H1 (cell line): ENCODE measurements around the gene RPRD2. TPM values are rescaled to one million over a fixed set of nuclear protein-coding genes. Genes with fewer than 3 reads are reported as not detected.

Experiments used
- CTCF ChIA-PET: fragments of 300-600 bp; sonication (Branson Sonifier 250); formaldehyde crosslinking; loops from one replicate; lab custom pipeline; 2021; ENCODE audit not compliant: partially characterized antibody; lab: Charles Lee
- POLR2A ChIA-PET: fragments of 300-600 bp; sonication (Branson Sonifier 250); formaldehyde crosslinking; loops from one replicate; lab custom pipeline; 2021; ENCODE audit warnings: inconsistent platforms; ENCODE audit not compliant: partially characterized antibody; lab: Charles Lee
- DNase-seq, 2 experiments: peaks; one replicate each; pipeline versions ENCODE4 v3.0.0 to v3.0.0-alpha.2; 2010 to 2022; ENCODE audit warnings: low spot score in 2 of 2, low read depth in 1 of 2, mixed read lengths in 1 of 2
- FAIRE-seq: peaks from 2 replicates; lab custom pipeline; 2011; peaks lifted over from hg19 to GRCh38; lab: Jason Lieb, UNC
- H2AFZ ChIP-seq: 2 replicates; pipeline ENCODE4 v1.8.1; 2012; ENCODE audit warnings: low read length, inconsistent platforms
- H2AK5ac ChIP-seq: 2 replicates; pipeline ENCODE4 v1.6.1; 2013; ENCODE audit warnings: low read depth, low read length
- H2BK120ac ChIP-seq: replicated peaks from 2 replicates; pipeline ENCODE3; 2013; ENCODE audit warnings: low read depth, low read length, inconsistent platforms
- H2BK12ac ChIP-seq: 2 replicates; pipeline ENCODE4 v1.6.1; 2013; ENCODE audit warnings: low read depth, low read length
- H2BK15ac ChIP-seq: 2 replicates; pipeline ENCODE4 v1.6.1; 2013; ENCODE audit warnings: low read length
- H2BK20ac ChIP-seq: 2 replicates; pipeline ENCODE4 v1.6.1; 2013; ENCODE audit warnings: low read length
- H2BK5ac ChIP-seq: 2 replicates; pipeline ENCODE4 v1.6.1; 2013; ENCODE audit warnings: low read depth, low read length
- H3K14ac ChIP-seq: 2 replicates; pipeline ENCODE4 v1.6.1; 2013; ENCODE audit warnings: inconsistent platforms; ENCODE audit not compliant: insufficient read length
- H3K18ac ChIP-seq: 2 replicates; pipeline ENCODE4 v1.6.1; 2013; ENCODE audit warnings: low read length; ENCODE audit errors: extremely low read depth
- H3K23ac ChIP-seq: 2 replicates; pipeline ENCODE4 v1.6.1; 2013; ENCODE audit warnings: inconsistent platforms; ENCODE audit not compliant: insufficient read length
- H3K23me2 ChIP-seq: 2 replicates; pipeline ENCODE4 v1.6.1; 2013; ENCODE audit warnings: low read depth, low read length
- H3K27ac ChIP-seq: 2 replicates; pipeline ENCODE4 v1.6.1; 2011; ENCODE audit warnings: low read depth, low read length, inconsistent platforms
- H3K27me3 ChIP-seq, 4 experiments: replicated peaks in 1 of 4; 1 replicate in 1 of 4; 2 replicates in 3 of 4; pipeline versions ENCODE4 v1.6.1 to v1.8.1; 2011 to 2013; ENCODE audit warnings: low read length in 3 of 4, mild to moderate bottlenecking in 3 of 4, inconsistent platforms in 2 of 4, mixed read lengths in 2 of 4, moderate library complexity in 1 of 4; ENCODE audit not compliant: control insufficient read depth in 3 of 4, insufficient read depth in 3 of 4; ENCODE audit errors: extremely low read depth in 1 of 4
- H3K36me3 ChIP-seq, 4 experiments: 2 replicates each; pipeline versions ENCODE4 v1.6.1 to v1.8.1; 2011 to 2013; ENCODE audit warnings: mild to moderate bottlenecking in 4 of 4, low read length in 3 of 4, moderate library complexity in 2 of 4, control low read depth in 1 of 4, inconsistent platforms in 1 of 4; ENCODE audit not compliant: insufficient read depth in 4 of 4, control insufficient read depth in 2 of 4
- H3K4ac ChIP-seq: replicated peaks from 2 replicates; pipeline ENCODE3; 2013; ENCODE audit warnings: low read length, low read depth, mixed read lengths, inconsistent platforms; ENCODE audit not compliant: insufficient read length
- H3K4me1 ChIP-seq, 4 experiments: replicated peaks in 1 of 4; 1 replicate in 1 of 4; 2 replicates in 3 of 4; pipeline versions ENCODE4 v1.6.1 to v1.8.1; 2011 to 2013; ENCODE audit warnings: low read length in 3 of 4, inconsistent platforms in 2 of 4, mixed read lengths in 1 of 4; ENCODE audit not compliant: insufficient read depth in 4 of 4, control insufficient read depth in 3 of 4
- H3K4me2 ChIP-seq, 2 experiments: 2 replicates each; pipeline versions ENCODE4 v1.6.1 to v1.8.1; 2011 to 2013; ENCODE audit warnings: low read depth in 2 of 2, low read length in 2 of 2, control low read depth in 1 of 2, inconsistent platforms in 1 of 2, mild to moderate bottlenecking in 1 of 2; ENCODE audit not compliant: insufficient read depth in 1 of 2
- H3K4me3 ChIP-seq, 4 experiments: fragments of 200-600, 300-600 bp in 1 of 4; sonication (generic), shearing (Covaris generic), sonication (Bioruptor Twin) in 1 of 4; 2 replicates each; pipeline versions ENCODE4 v1.5.1 to v1.8.1; 2011 to 2016; ENCODE audit warnings: low read length in 4 of 4, low read depth in 3 of 4, control low read depth in 2 of 4, inconsistent platforms in 2 of 4, mild to moderate bottlenecking in 2 of 4, mixed read lengths in 1 of 4, moderate library complexity in 1 of 4; ENCODE audit not compliant: insufficient read depth in 2 of 4; ENCODE audit errors: extremely low read depth in 1 of 4
- H3K56ac ChIP-seq: replicated peaks from 2 replicates; pipeline ENCODE3; 2013; ENCODE audit warnings: low read depth, mild to moderate bottlenecking, mixed read lengths, low read length, inconsistent platforms; ENCODE audit not compliant: insufficient read length
- H3K79me1 ChIP-seq: 2 replicates; pipeline ENCODE4 v1.6.1; 2013; ENCODE audit warnings: low read depth, low read length, control low read depth
- H3K79me2 ChIP-seq, 2 experiments: 2 replicates each; pipeline versions ENCODE4 v1.6.1 to v1.8.1; 2012 to 2013; ENCODE audit warnings: low read length in 2 of 2, mild to moderate bottlenecking in 2 of 2, inconsistent platforms in 1 of 2; ENCODE audit not compliant: insufficient read depth in 2 of 2, control insufficient read depth in 1 of 2
- H3K9ac ChIP-seq, 4 experiments: replicated peaks in 1 of 4; 1 replicate in 1 of 4; 2 replicates in 3 of 4; pipeline versions ENCODE4 v1.6.1 to v1.8.1; 2011 to 2013; ENCODE audit warnings: low read depth in 3 of 4, low read length in 3 of 4, control low read depth in 2 of 4, mild to moderate bottlenecking in 2 of 4, moderate library complexity in 2 of 4, inconsistent platforms in 1 of 4; ENCODE audit errors: extremely low read depth in 1 of 4
- H3K9me3 ChIP-seq, 2 experiments: 2 replicates each; pipeline versions ENCODE4 v1.6.1 to v1.8.1; 2012 to 2013; ENCODE audit warnings: mild to moderate bottlenecking in 2 of 2, moderate library complexity in 2 of 2, control low read depth in 1 of 2, inconsistent platforms in 1 of 2, low read depth in 1 of 2, low read length in 1 of 2, mixed read lengths in 1 of 2; ENCODE audit not compliant: insufficient read depth in 2 of 2
- H4K20me1 ChIP-seq, 2 experiments: replicated peaks in 1 of 2; 2 replicates each; pipeline versions ENCODE3 to v1.8.1; 2011 to 2013; ENCODE audit warnings: inconsistent platforms in 2 of 2, low read length in 2 of 2, mild to moderate bottlenecking in 1 of 2; ENCODE audit not compliant: insufficient read depth in 2 of 2, control insufficient read depth in 1 of 2
- H4K5ac ChIP-seq: 2 replicates; pipeline ENCODE4 v1.6.1; 2013; ENCODE audit warnings: low read length, low read depth, mixed read lengths, inconsistent platforms; ENCODE audit not compliant: insufficient read length
- H4K8ac ChIP-seq: 2 replicates; pipeline ENCODE4 v1.8.0; 2013; ENCODE audit warnings: mild to moderate bottlenecking, moderate library complexity, low read length, inconsistent platforms; ENCODE audit not compliant: insufficient read depth; ENCODE audit errors: extremely low read depth
- H4K91ac ChIP-seq: replicated peaks from 2 replicates; pipeline ENCODE3; 2013; ENCODE audit warnings: low read length, mixed read lengths, inconsistent platforms; ENCODE audit not compliant: insufficient read length
- ATF3 ChIP-seq: IDR thresholded peaks from 2 replicates; pipeline ENCODE4 v1.6.1; 2011; ENCODE audit warnings: low read depth, mild to moderate bottlenecking, low read length; ENCODE audit not compliant: insufficient read depth
- CHD2 ChIP-seq: IDR thresholded peaks from 2 replicates; pipeline ENCODE4 v1.6.1; 2012; ENCODE audit warnings: low read length, improper control_type of control experiment
- EP300 ChIP-seq, 2 experiments: IDR thresholded peaks; 1 replicate in 1 of 2; 2 replicates in 1 of 2; pipeline ENCODE4 v1.6.1; 2011 to 2012; ENCODE audit warnings: low read depth in 2 of 2, low read length in 2 of 2, mild to moderate bottlenecking in 2 of 2, borderline replicate concordance in 1 of 2, inconsistent platforms in 1 of 2, moderate library complexity in 1 of 2
- EZH2 ChIP-seq: fragments of 200-600 bp; sonication (generic); IDR thresholded peaks from 2 replicates; pipeline ENCODE4 v1.7.1; 2012; ENCODE audit warnings: low read depth, mild to moderate bottlenecking, moderate library complexity, low read length, inconsistent platforms; ENCODE audit not compliant: severe bottlenecking
- GTF2F1 ChIP-seq: IDR thresholded peaks from 2 replicates; pipeline ENCODE4 v1.6.1; 2012; ENCODE audit warnings: low read depth, low read length, improper control_type of control experiment, borderline replicate concordance
- HDAC6 ChIP-seq: IDR thresholded peaks from one replicate; pipeline ENCODE4 v1.7.1; 2012; ENCODE audit warnings: low read depth, mild to moderate bottlenecking, inconsistent platforms, low read length, moderate library complexity
- JUN ChIP-seq: IDR thresholded peaks from 2 replicates; pipeline ENCODE4 v1.6.1; 2011; ENCODE audit warnings: low read depth, mild to moderate bottlenecking, improper control_type of control experiment, low read length
- MAFK ChIP-seq: IDR thresholded peaks from 2 replicates; pipeline ENCODE4 v1.6.1; 2012; ENCODE audit warnings: low read depth, mild to moderate bottlenecking, improper control_type of control experiment, low read length
- MAX ChIP-seq: IDR thresholded peaks from 2 replicates; pipeline ENCODE4 v1.6.1; 2012; ENCODE audit warnings: inconsistent platforms
- RFX5 ChIP-seq: IDR thresholded peaks from 2 replicates; pipeline ENCODE4 v1.6.1; 2011; ENCODE audit warnings: low read depth, low read length, improper control_type of control experiment, borderline replicate concordance
- SAP30 ChIP-seq: fragments of 300-600 bp; sonication (generic); IDR thresholded peaks from 2 replicates; pipeline ENCODE4 v1.7.1; 2012; ENCODE audit warnings: low read length, moderate library complexity, mild to moderate bottlenecking, inconsistent platforms; ENCODE audit not compliant: insufficient read depth, insufficient replicate concordance
- SIRT6 ChIP-seq: IDR thresholded peaks from one replicate; pipeline ENCODE4 v1.7.1; 2012; ENCODE audit warnings: low read length, inconsistent platforms
- TAF7 ChIP-seq: optimal IDR thresholded peaks from 2 replicates; pipeline ENCODE3; 2011; ENCODE audit warnings: low read depth, mild to moderate bottlenecking, inconsistent platforms, low read length, moderate library complexity, borderline replicate concordance
- YY1 ChIP-seq: IDR thresholded peaks from 2 replicates; pipeline ENCODE4 v1.6.1; 2011; ENCODE audit warnings: low read depth, mild to moderate bottlenecking, low read length
- WGBS, 2 experiments: shearing (Covaris generic) in 1 of 2; methylation state at CpG; one replicate each; pipeline versions ENCODE4 v1.1.6 to v1.1.7; 2013 to 2015; ENCODE audit warnings: low lambda C conversion rate in 2 of 2, mixed read lengths in 2 of 2, inconsistent platforms in 1 of 2, low coverage in 1 of 2, missing lambda C conversion rate in 1 of 2; ENCODE audit not compliant: insufficient replicate concordance in 2 of 2, insufficient coverage in 1 of 2, insufficient read length in 1 of 2; ENCODE audit errors: extremely low coverage in 1 of 2, missing lambda C conversion rate in 1 of 2; 5-methylcytosine and 5-hydroxymethylcytosine counted together
- polyA plus RNA-seq, 7 experiments: library from polyadenylated mRNA; depleted of rRNA in 3 of 7; stranded (reverse) in 5 of 7; unstranded in 2 of 7; fragments of >200 nt in 5 of 7; fragments of 200-250 nt in 2 of 7; gene quantifications; 1 replicate in 5 of 7; 2 replicates in 1 of 7; 4 replicates in 1 of 7; pipeline versions ENCODE4 v1.2.1 to v1.2.3, GENCODE V29; 2011 to 2013; ENCODE audit warnings: missing spikeins in 2 of 7, mixed read lengths in 2 of 7
- total RNA-seq: library from RNA; stranded (reverse); fragmentation: NEBNext Ultra II Directional; extraction: Animal tissue kit (Norgen Biotek cat#: 25700); gene quantifications from 2 replicates; pipeline ENCODE4 v1.2.1, GENCODE V29; 2021

The RPRD2 gene
- total and polyA plus RNA-seq, 2 of the 8 experiments (the other 6 are each of a cell fraction or from before 2014, with no cell fraction given): 14.4 to 32.4 TPM

GRCh38 chr1:150404465-150404864 lies 40.5 kb downstream of the RPRD2 start:
- FAIRE-seq: no peak
- H3K4me3 ChIP-seq: no peak overlapping the region
- TF ChIP-seq MAFK (no peak), SIRT6 (no peak), ATF3 (no peak), GTF2F1 (no peak), SAP30 (no peak), CHD2 (no peak), JUN (no peak), TAF7 (no peak), RFX5 (no peak), HDAC6 (no peak), EP300 (IDR thresholded peaks at IDR 0.05; ENCODE audit: borderline replicate concordance in 1 of 2, low read depth in 2 of 2, low read length in 2 of 2) (no peak), EZH2 (no peak), YY1 (no peak), MAX (no peak)

More at GRCh38 chr1:150404465-150404864, 40.5 kb downstream of the RPRD2 start:
- CTCF ChIA-PET: no interaction called here
- Histone ChIP-seq H2BK20ac (no peak overlapping the region), H4K91ac (no peak overlapping the region), H3K4ac (no peak overlapping the region), H2BK5ac (no peak overlapping the region), H3K56ac (no peak overlapping the region), H3K9me3 (no peaks in the 10 kb centered on the region), H2BK15ac (no peak overlapping the region), H3K27me3 (no peaks in the 10 kb centered on the region), H3K4me1 (peaks cover 0 to 8% (median 4%) of the 10 kb centered on the region in 4 experiments; a peak in 4 of 7 replicates), H3K23ac (no peak overlapping the region), H3K18ac (no peak overlapping the region), H2AK5ac (no peak overlapping the region), H3K36me3 (no peaks in the 10 kb centered on the region), H4K5ac (no peak overlapping the region), H4K20me1 (peaks cover 0 to 10% of the 10 kb centered on the region in 2 experiments), H3K79me1 (no peaks in the 10 kb centered on the region; the same call in none of the 2 replicates), H2BK12ac (no peak overlapping the region), H3K79me2 (peaks cover 3 to 91% of the 10 kb centered on the region in 2 experiments), H2BK120ac (no peak overlapping the region), H4K8ac (no peak overlapping the region), H2AFZ (no peak overlapping the region), H3K27ac (no peak overlapping the region), H3K9ac (no peak overlapping the region), H3K14ac (no peak overlapping the region), H3K4me2 (no peak overlapping the region), H3K23me2 (no peaks in the 10 kb centered on the region)
- 87% methylated on average over 6 of the region's 6 CpGs; no CpG with 5 or more reads in 1 of the 2 experiments for WGBS, 2 experiments
- POLR2A ChIA-PET: no interaction called here
- no peak for DNase-seq
